HG03378 (cell line): ENCODE data around the gene ITGAD.

Experiments
- ATAC-seq: cut with Tn5 transposase; IDR thresholded peaks from one replicate; pipeline ENCODE4 v1.9.1; 2021; ENCODE audit warnings: mild to moderate bottlenecking, moderate library complexity; ENCODE audit not compliant: unreplicated experiment

The ITGAD gene

GRCh38 chr16:31474173-31474714 lies 81.1 kb downstream of the ITGAD start:
- ATAC-seq = no peak

GRCh38 chr16:31474773-31475738 lies 81.9 kb downstream of the ITGAD start:
- ATAC-seq = no peak

GRCh38 chr16:31475946-31476302 lies 82.8 kb downstream of the ITGAD start:
- ATAC-seq = no peak
